K562 (cell line): Measurements from ENCODE around the gene SLC26A8. TPM values are rescaled to one million over a fixed set of nuclear protein-coding genes. Genes with fewer than 3 reads are reported as not detected.

ENCODE experiments used
- ARID1B ChIP-seq: fragments of 450-650 bp; IDR thresholded peaks from 2 replicates; pipeline ENCODE4 v1.6.1; 2016; ENCODE audit warnings: antibody characterized with exemption, mild to moderate bottlenecking, inconsistent platforms
- BCLAF1 ChIP-seq, 2 experiments: fragments of 450-650 bp in 1 of 2; IDR thresholded peaks; 2 replicates each; pipeline ENCODE4 v1.6.1; 2011 to 2017; ENCODE audit warnings: low read depth in 2 of 2, antibody characterized with exemption in 1 of 2, borderline replicate concordance in 1 of 2, low read length in 1 of 2, mild to moderate bottlenecking in 1 of 2, mixed read lengths in 1 of 2; ENCODE audit not compliant: control insufficient read depth in 1 of 2
- BHLHE40 ChIP-seq: IDR thresholded peaks from 2 replicates; pipeline ENCODE4 v1.6.1; 2011; ENCODE audit warnings: low read length, improper control_type of control experiment
- CAMTA2 ChIP-seq: fragments of 250-450 bp; sonication (Bioruptor Pico); conservative IDR thresholded peaks from 2 replicates; pipeline ENCODE4 v1.5.1; 2022
- ELF4 ChIP-seq: fragments of 450-650 bp; formaldehyde crosslinking; IDR thresholded peaks from 2 replicates; pipeline ENCODE4 v1.4.0; 2022; ENCODE audit warnings: missing genetic modification characterization
- ELK1 ChIP-seq: sonication (generic); formaldehyde crosslinking; IDR thresholded peaks from 2 replicates; pipeline ENCODE4 v1.8.1; 2022; ENCODE audit warnings: missing genetic modification reagents
- HMG20B ChIP-seq: fragments of 250-450 bp; sonication (Bioruptor Pico); IDR thresholded peaks from 2 replicates; pipeline ENCODE4 v1.5.0; 2021; ENCODE audit warnings: mild to moderate bottlenecking
- MYC ChIP-seq, 2 experiments: fragments of 250-450 bp in 1 of 2; sonication (Bioruptor Pico) in 1 of 2; IDR thresholded peaks; 2 replicates each; pipeline versions ENCODE4 v1.5.1 to v1.6.1; 2012 to 2021; ENCODE audit warnings: low read depth in 2 of 2, borderline replicate concordance in 1 of 2, improper control_type of control experiment in 1 of 2, low read length in 1 of 2, mild to moderate bottlenecking in 1 of 2, moderate library complexity in 1 of 2
- SMAD3 ChIP-seq: fragments of 450-650 bp; formaldehyde crosslinking; conservative IDR thresholded peaks from 2 replicates; pipeline ENCODE4 v1.4.0; 2020; ENCODE audit warnings: mild to moderate bottlenecking
- SREBF1 ChIP-seq: fragments of 150-350 bp; IDR thresholded peaks from 2 replicates; pipeline ENCODE4 v1.6.1; 2014; ENCODE audit warnings: antibody characterized with exemption, low read depth, low read length, borderline replicate concordance
- XRCC5 ChIP-seq: fragments of 200-400 bp; formaldehyde crosslinking; IDR thresholded peaks from 2 replicates; pipeline ENCODE4 v1.6.1; 2017; ENCODE audit warnings: low read depth, mild to moderate bottlenecking, low read length
- ZKSCAN3 ChIP-seq: fragments of 250-450 bp; sonication (Bioruptor Pico); IDR thresholded peaks from 2 replicates; pipeline ENCODE4 v1.4.0; 2020
- ZNF347 ChIP-seq: fragments of 450-650 bp; formaldehyde crosslinking; IDR thresholded peaks from 2 replicates; pipeline ENCODE4 v1.4.0; 2020; ENCODE audit warnings: low read depth, mild to moderate bottlenecking, moderate library complexity
- polyA plus RNA-seq, 8 experiments: library from polyadenylated mRNA; depleted of rRNA in 4 of 8; stranded (reverse) in 5 of 8; unstranded in 3 of 8; fragments of >200 nt; fragmentation: Nextera tagmentation in 2 of 8; fragmentation: Illumina TruSeq in 1 of 8; extraction: Ambion mirVana in 2 of 8; extraction: Trizol in 1 of 8; gene quantifications; 2 replicates each; pipeline versions ENCODE4 v1.2.1 to v1.2.3, GENCODE V29; 2011 to 2014; ENCODE audit warnings: inconsistent platforms in 1 of 8, missing spikeins in 1 of 8
- total RNA-seq, 7 experiments: library from RNA; depleted of rRNA in 6 of 7; stranded (reverse); fragments of >200 nt in 6 of 7; fragmentation: Illumina TruSeq in 2 of 7; extraction: Trizol in 2 of 7; gene quantifications; 2 replicates each; pipeline versions ENCODE4 v1.2.1 to v1.2.3, GENCODE V29; 2011 to 2021; ENCODE audit warnings: low replicate concordance in 1 of 7
- TF ChIP-seq, protein P1 (sequence below): sonication (generic); formaldehyde crosslinking; IDR thresholded peaks from 2 replicates; pipeline ENCODE4 v1.8.1; 2023; ENCODE audit warnings: missing genetic modification reagents, mild to moderate bottlenecking, borderline replicate concordance
- TF ChIP-seq, protein P2 (sequence below), 2 experiments: fragments of 450-650 bp; conservative IDR thresholded peaks; 2 replicates each; pipeline ENCODE4 v1.6.1; 2017; ENCODE audit warnings: mild to moderate bottlenecking in 2 of 2, moderate library complexity in 2 of 2

SLC26A8 gene
- total and polyA plus RNA-seq, 9 of the 15 experiments (the other 6 are each of a cell fraction or from before 2014, with no cell fraction given): not detected

- no peak for TF ChIP-seq ELF4
- TF ChIP-seq, protein P1, sequence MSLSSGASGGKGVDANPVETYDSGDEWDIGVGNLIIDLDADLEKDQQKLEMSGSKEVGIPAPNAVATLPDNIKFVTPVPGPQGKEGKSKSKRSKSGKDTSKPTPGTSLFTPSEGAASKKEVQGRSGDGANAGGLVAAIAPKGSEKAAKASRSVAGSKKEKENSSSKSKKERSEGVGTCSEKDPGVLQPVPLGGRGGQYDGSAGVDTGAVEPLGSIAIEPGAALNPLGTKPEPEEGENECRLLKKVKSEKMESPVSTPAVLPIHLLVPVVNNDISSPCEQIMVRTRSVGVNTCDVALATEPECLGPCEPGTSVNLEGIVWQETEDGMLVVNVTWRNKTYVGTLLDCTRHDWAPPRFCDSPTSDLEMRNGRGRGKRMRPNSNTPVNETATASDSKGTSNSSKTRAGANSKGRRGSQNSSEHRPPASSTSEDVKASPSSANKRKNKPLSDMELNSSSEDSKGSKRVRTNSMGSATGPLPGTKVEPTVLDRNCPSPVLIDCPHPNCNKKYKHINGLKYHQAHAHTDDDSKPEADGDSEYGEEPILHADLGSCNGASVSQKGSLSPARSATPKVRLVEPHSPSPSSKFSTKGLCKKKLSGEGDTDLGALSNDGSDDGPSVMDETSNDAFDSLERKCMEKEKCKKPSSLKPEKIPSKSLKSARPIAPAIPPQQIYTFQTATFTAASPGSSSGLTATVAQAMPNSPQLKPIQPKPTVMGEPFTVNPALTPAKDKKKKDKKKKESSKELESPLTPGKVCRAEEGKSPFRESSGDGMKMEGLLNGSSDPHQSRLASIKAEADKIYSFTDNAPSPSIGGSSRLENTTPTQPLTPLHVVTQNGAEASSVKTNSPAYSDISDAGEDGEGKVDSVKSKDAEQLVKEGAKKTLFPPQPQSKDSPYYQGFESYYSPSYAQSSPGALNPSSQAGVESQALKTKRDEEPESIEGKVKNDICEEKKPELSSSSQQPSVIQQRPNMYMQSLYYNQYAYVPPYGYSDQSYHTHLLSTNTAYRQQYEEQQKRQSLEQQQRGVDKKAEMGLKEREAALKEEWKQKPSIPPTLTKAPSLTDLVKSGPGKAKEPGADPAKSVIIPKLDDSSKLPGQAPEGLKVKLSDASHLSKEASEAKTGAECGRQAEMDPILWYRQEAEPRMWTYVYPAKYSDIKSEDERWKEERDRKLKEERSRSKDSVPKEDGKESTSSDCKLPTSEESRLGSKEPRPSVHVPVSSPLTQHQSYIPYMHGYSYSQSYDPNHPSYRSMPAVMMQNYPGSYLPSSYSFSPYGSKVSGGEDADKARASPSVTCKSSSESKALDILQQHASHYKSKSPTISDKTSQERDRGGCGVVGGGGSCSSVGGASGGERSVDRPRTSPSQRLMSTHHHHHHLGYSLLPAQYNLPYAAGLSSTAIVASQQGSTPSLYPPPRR (CRISPR knock-in tag): no peak
- no peak for TF ChIP-seq BCLAF1 (IDR thresholded peaks at IDR 0.05; ENCODE audit: borderline replicate concordance in 1 of 2, control insufficient read depth in 1 of 2, low read depth in 2 of 2, low read length in 1 of 2)
- no peak for TF ChIP-seq XRCC5
- TF ChIP-seq HMG20B (CRISPR knock-in tag): no peak
- TF ChIP-seq SMAD3 (CRISPR knock-in tag): no peak
- no peak for TF ChIP-seq ZNF347 (CRISPR knock-in tag)
- TF ChIP-seq, protein P2, sequence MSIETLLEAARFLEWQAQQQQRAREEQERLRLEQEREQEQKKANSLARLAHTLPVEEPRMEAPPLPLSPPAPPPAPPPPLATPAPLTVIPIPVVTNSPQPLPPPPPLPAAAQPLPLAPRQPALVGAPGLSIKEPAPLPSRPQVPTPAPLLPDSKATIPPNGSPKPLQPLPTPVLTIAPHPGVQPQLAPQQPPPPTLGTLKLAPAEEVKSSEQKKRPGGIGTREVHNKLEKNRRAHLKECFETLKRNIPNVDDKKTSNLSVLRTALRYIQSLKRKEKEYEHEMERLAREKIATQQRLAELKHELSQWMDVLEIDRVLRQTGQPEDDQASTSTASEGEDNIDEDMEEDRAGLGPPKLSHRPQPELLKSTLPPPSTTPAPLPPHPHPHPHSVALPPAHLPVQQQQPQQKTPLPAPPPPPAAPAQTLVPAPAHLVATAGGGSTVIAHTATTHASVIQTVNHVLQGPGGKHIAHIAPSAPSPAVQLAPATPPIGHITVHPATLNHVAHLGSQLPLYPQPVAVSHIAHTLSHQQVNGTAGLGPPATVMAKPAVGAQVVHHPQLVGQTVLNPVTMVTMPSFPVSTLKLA (conservative IDR thresholded peaks at IDR 0.05): peak in 1 of 2 experiments; percentile 54; a peak in 2 of 4 replicates
- TF ChIP-seq SREBF1: no peak
- TF ChIP-seq ZKSCAN3: no peak
- TF ChIP-seq MYC (IDR thresholded peaks at IDR 0.05; ENCODE audit: low read depth, low read length): 0 out of 2 replicates have a peak, but pooled peaks have one; percentile 35
- TF ChIP-seq MYC (CRISPR knock-in tag; IDR thresholded peaks at IDR 0.05; ENCODE audit: borderline replicate concordance, low read depth): no peak
- peak; percentile 93 for TF ChIP-seq ARID1B
- no peak for TF ChIP-seq CAMTA2 (CRISPR knock-in tag)
- TF ChIP-seq BHLHE40: peak; percentile 84
- TF ChIP-seq ELK1 (CRISPR knock-in tag): no peak
Measured at GRCh38 chr6:36067374-36068011, 43.1 kb upstream of the SLC26A8 start (continued).
